GM10266 (cell line): Measurements from ENCODE around the gene ABCA4.

Experiments used
- DNase-seq: peaks from one replicate; pipeline ENCODE4 v3.0.0; 2012; ENCODE audit errors: extremely low spot score
- TF ChIP-seq, protein P1 (sequence below): IDR thresholded peaks from 2 replicates; pipeline ENCODE4 v1.5.1; 2012; ENCODE audit warnings: mild to moderate bottlenecking, low read depth; ENCODE audit not compliant: control insufficient read depth, insufficient read depth; ENCODE audit errors: missing control alignments

ABCA4 gene

DNA sequence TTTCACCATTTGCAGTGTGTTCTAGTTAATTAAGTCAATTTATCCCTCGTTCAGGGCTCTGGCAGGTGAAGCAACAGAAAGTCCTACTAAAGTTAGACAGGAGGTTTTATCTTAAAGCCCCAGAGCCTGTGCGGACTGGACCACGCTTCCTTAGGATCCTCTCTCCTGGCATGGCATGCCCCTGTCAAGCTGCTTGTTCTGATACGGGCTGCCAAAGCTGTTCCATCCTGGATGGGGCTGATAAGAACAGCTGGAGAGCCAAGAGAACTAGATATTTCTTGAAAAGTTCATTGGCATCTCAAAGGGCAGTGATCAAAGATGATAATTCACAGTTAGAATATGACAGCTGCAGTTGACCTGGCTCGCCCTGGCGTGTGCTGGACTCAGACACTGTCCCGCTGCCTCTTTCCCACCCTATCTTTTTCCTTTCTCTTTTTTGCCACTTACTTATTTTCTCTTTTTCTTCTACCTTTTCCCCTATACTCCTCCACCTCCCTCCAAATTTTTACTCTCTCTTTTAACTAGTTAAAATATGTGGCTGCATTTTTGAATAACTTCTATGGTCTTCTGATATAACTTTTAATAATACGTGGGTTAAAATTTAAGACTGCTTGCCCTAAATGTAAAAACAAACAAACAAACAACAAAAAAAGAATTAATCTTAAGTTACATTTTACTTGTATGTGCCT, 96.7 kb downstream of the ABCA4 start:
- TF ChIP-seq, protein P1, sequence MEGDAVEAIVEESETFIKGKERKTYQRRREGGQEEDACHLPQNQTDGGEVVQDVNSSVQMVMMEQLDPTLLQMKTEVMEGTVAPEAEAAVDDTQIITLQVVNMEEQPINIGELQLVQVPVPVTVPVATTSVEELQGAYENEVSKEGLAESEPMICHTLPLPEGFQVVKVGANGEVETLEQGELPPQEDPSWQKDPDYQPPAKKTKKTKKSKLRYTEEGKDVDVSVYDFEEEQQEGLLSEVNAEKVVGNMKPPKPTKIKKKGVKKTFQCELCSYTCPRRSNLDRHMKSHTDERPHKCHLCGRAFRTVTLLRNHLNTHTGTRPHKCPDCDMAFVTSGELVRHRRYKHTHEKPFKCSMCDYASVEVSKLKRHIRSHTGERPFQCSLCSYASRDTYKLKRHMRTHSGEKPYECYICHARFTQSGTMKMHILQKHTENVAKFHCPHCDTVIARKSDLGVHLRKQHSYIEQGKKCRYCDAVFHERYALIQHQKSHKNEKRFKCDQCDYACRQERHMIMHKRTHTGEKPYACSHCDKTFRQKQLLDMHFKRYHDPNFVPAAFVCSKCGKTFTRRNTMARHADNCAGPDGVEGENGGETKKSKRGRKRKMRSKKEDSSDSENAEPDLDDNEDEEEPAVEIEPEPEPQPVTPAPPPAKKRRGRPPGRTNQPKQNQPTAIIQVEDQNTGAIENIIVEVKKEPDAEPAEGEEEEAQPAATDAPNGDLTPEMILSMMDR, result no peak

DNA sequence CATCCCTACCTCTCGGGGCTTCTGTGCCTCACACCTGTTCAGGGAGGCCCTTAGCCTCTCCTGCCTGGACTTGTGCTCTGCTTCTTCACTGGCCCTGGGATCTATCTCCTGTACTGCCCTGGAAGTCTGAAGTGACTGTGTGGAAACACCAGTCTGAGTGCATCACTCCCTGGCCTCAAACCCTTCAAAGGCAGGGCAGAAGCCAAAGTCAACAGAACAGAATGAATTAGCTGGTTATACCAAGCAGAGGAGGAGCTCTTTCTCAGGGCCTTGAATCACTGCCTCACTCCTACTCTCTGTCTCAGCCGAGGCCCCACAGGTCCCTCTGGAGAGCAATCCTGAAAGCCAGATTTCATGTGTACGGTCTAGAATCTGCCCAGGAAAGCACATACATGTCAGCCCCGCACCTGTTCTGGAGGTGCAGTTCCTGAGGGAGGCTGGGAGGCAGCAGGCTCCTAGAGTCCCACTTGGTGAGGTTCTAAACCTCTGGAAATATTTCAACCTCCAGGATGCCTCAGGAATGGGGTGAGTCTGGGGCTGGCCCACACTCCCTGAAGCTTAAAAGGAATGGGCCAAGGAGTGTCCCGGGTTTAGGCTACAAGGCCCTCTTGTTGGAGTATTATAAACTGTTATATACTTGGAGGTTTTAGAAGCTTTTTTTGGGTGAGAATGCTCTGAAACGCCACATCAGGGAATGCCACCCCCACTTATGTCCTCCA, 98.3 kb downstream of the ABCA4 start:
- TF ChIP-seq, protein P1, result no peak
- DNase-seq, result no peak

More for the DNA sequence above, 96.7 kb downstream of the ABCA4 start:
- no peak for DNase-seq

DNA sequence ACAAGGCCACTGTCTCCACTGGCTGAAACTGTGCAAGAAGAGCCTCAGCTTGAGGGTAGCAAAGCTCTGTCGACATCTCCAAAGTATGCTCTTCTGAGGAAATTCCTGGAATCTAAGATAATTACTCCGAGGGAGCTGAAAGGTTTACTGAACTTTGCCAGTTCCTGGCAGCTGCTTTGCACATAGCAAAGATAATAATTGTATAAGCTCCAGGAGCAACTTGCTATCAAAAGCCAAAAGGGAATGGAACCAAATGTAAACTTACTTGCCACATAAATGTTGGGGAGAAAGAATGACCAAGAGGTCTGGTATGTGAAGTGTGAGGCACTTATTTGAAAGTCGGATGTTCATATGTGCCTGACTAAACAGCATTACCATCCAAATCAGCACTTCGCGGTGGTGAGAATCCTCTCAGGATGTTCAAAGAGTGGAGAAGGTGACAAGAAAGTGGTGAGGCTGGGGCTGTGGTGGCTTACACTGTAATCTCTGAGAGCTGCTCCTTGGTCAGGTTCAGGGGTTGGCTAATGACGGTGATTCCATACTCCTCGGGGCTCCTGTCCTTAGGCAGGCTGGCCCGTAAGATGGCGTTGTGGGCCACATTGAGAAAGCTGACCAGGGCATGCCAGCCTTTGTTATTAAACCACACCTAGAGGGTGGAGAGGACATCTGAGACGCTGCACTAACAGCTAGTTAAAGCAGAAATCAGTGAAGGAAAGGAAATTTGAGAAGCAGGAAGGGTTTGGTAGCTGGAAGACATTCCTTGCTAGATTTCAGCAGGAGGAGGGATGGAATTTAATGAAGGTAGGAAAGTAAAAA, 100.0 kb downstream of the ABCA4 start:
- TF ChIP-seq, protein P1, result no peak
- no peak for DNase-seq

DNA sequence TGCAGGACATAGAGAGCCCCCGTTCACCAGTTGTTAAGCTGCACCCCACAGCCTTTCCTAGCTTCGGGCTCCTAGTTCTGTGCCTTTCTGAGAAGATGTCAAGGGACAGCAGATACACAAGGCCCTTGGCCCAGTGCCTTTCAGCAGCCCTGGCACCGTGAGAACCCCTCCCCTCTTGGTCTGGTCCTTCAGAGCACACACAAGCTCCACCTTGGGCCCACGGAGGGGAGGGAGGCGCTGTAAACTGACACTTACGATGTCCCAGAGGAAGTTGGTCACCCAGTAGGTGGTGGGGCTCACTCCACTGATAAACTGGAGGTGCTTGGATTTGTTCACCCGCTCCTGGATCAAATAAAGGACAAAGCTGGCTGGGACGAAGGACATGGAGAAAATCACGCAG, 101.6 kb downstream of the ABCA4 start:
- TF ChIP-seq, protein P1, result no peak
- no peak for DNase-seq

DNA sequence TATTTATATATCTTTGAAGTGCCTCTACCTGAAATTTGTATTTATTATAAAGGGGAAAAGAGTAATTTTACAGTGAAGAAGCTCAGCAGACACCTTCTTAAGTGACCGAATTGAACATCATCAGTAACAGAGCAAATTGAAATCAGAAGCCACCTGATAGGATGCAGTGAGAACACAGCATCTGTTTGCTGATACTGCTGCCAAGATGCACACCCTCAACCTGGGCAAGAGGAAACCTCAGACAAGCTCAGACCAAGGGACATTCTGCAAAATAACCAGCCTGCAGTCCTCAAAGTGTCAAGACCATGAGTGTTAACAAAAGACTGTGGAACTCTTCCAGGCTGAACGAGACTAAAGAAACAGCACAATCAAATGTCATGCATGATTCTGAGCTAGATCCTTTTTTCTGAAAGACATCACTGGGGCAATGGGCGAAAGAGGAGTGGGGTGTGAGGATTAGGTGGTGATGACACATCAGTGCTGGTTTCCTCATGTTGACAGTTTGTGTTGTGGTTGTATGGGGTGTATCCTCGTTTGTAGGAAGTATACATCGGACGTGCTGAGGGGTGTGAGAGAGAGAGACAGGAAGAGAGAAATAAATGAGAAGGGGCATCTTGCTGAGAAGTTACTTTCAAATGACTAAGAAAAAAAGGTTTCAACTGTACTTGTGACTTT, 103.7 kb downstream of the ABCA4 start:
- TF ChIP-seq, protein P1, result no peak
- DNase-seq, result no peak

DNA sequence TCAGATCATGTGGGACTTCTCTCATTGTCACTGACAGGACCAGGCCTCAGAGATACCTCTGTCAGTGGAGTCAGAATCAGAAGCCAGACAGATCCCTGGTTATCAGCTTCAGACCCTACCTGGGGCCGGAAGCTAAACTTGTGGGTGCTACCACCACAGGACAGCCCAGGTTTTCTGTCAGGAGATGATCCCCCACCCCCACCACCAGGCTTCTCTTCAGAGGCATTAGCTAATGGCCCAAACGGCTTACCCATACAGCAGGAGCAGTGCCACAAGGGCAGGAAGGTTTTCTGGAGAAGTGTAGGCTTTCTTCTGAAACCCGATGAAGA, 105.5 kb downstream of the ABCA4 start:
- TF ChIP-seq, protein P1, result no peak
- no peak for DNase-seq
